ENCODE results near the gene KLHDC7B.
A peak's percentile ranks its signal among the peaks of the same experiment; 100 is the strongest.

The KLHDC7B gene

GRCh38 chr22:50545522-50546325, at the start of gene KLHDC7B:
Gene KLHDC7B, plus strand, starts transcription at chr22:50545899. Its CDS starts 345 bp downstream, at chr22:50546244.
- DNase-seq (ENCODE audit: low spot score): no peak

- no peak for DNase-seq (ENCODE audit: low spot score)
Observed at GRCh38 chr22:50497093-50497492, 48.6 kb upstream of the KLHDC7B start.

GRCh38 chr22:50498322-50498890, 47.3 kb upstream of the KLHDC7B start:
- no peak for DNase-seq (ENCODE audit: low spot score)

GRCh38 chr22:50500452-50500851, 45.2 kb upstream of the KLHDC7B start:
- no peak for DNase-seq (ENCODE audit: low spot score)

GRCh38 chr22:50502096-50502495, 43.6 kb upstream of the KLHDC7B start:
- no peak for DNase-seq (ENCODE audit: low spot score)

- DNase-seq (ENCODE audit: low spot score): no peak
Observed at GRCh38 chr22:50502628-50503474, 42.8 kb upstream of the KLHDC7B start.

- no peak for DNase-seq (ENCODE audit: low spot score)
Observed at GRCh38 chr22:50503475-50504145, 42.1 kb upstream of the KLHDC7B start.

GRCh38 chr22:50504369-50505211, 41.1 kb upstream of the KLHDC7B start:
- DNase-seq (ENCODE audit: low spot score): no peak

- DNase-seq (ENCODE audit: low spot score): no peak
Observed at GRCh38 chr22:50505276-50505775, 40.4 kb upstream of the KLHDC7B start.

GRCh38 chr22:50505776-50506610, 39.7 kb upstream of the KLHDC7B start:
- no peak for DNase-seq (ENCODE audit: low spot score)

- no peak for DNase-seq (ENCODE audit: low spot score)
Observed at GRCh38 chr22:50506611-50507420, 38.9 kb upstream of the KLHDC7B start.

- peak; percentile 100 for DNase-seq (ENCODE audit: low spot score)
Observed at GRCh38 chr22:50507421-50507990, 38.2 kb upstream of the KLHDC7B start, which contains the start of gene LMF2. Gene LMF2, minus strand, starts transcription at chr22:50507702. Its CDS starts 27 bp downstream, at chr22:50507675.

- no peak for DNase-seq (ENCODE audit: low spot score)
Observed at GRCh38 chr22:50507991-50508884, 37.5 kb upstream of the KLHDC7B start, which contains the start of gene NCAPH2. Gene NCAPH2, plus strand, starts transcription at chr22:50508224. Its CDS starts 114 bp downstream, at chr22:50508338.

GRCh38 chr22:50508897-50509296, 36.8 kb upstream of the KLHDC7B start:
- DNase-seq (ENCODE audit: low spot score): no peak

- no peak for DNase-seq (ENCODE audit: low spot score)
Observed at GRCh38 chr22:50513175-50513574, 32.5 kb upstream of the KLHDC7B start.

- DNase-seq (ENCODE audit: low spot score): no peak
Observed at GRCh38 chr22:50516068-50516467, 29.6 kb upstream of the KLHDC7B start.

- no peak for DNase-seq (ENCODE audit: low spot score)
Observed at GRCh38 chr22:50516891-50517290, 28.8 kb upstream of the KLHDC7B start.

Data from left forelimb (tissue), 1 donor.